SK-N-SH (cell line): ENCODE data around the gene INTS3.

Experiments
- CTCF ChIP-seq: fragments of 200-600 bp; sonication (generic); IDR thresholded peaks from 2 replicates; pipeline ENCODE4 v1.6.1; 2017; ENCODE audit warnings: antibody characterized with exemption, mild to moderate bottlenecking, moderate library complexity
- PBX3 ChIP-seq: IDR thresholded peaks from 2 replicates; pipeline ENCODE4; 2012
- POLR2AphosphoS5 ChIP-seq: IDR thresholded peaks from 2 replicates; pipeline ENCODE4 v1.6.1; 2012; ENCODE audit warnings: low read depth, low read length
- RAD21 ChIP-seq: IDR thresholded peaks from 2 replicates; pipeline ENCODE4 v1.6.1; 2012; ENCODE audit warnings: mild to moderate bottlenecking, low read length
- RFX5 ChIP-seq: IDR thresholded peaks from 2 replicates; pipeline ENCODE4 v1.6.1; 2012; ENCODE audit warnings: mild to moderate bottlenecking, improper control_type of control experiment, low read length
- TAF1 ChIP-seq: IDR thresholded peaks from 2 replicates; pipeline ENCODE4 v1.6.1; 2012; ENCODE audit warnings: low read depth, mild to moderate bottlenecking, low read length, moderate library complexity, borderline replicate concordance
- TEAD4 ChIP-seq: IDR thresholded peaks from 2 replicates; pipeline ENCODE4 v1.4.0; 2012; ENCODE audit warnings: mild to moderate bottlenecking, borderline replicate concordance; ENCODE audit not compliant: insufficient read depth
- USF2 ChIP-seq: fragments of 150-350 bp; IDR thresholded peaks from 2 replicates; pipeline ENCODE4 v1.6.1; 2017; ENCODE audit warnings: antibody characterized with exemption, low read length, low read depth, borderline replicate concordance

- TF ChIP-seq CTCF (no peak), RAD21 (no peak), USF2 (no peak), RFX5 (no peak), TAF1 (no peak), TEAD4 (no peak), PBX3 (no peak), POLR2AphosphoS5 (no peak)
These were observed 45.1 kb upstream of the INTS3 start for GRCh38 chr1:153682730-153683129.
